CD14-positive monocyte (primary cell): Measurements from ENCODE around the gene NAT8. TPM values are rescaled to one million over a fixed set of nuclear protein-coding genes. Genes with fewer than 3 reads are reported as not detected.

Experiments used
- DNase-seq, 3 donors: peaks; one replicate each; pipeline ENCODE4 v3.0.0-alpha.2; 2011 to 2022
- H2AFZ ChIP-seq: 2 replicates; pipeline ENCODE4 v1.6.0; 2012; ENCODE audit warnings: mild to moderate bottlenecking, low read depth, low read length, inconsistent platforms; ENCODE audit not compliant: insufficient read depth, poor library complexity, severe bottlenecking
- H3K27ac ChIP-seq, 2 donors: 1 replicate in 1 of 2; 2 replicates in 1 of 2; pipeline ENCODE4 v1.5.1; 2012 to 2013; ENCODE audit warnings: low read length in 2 of 2, control low read depth in 1 of 2, inconsistent platforms in 1 of 2, low read depth in 1 of 2, mild to moderate bottlenecking in 1 of 2
- H3K27me3 ChIP-seq, 2 donors: one replicate each; pipeline versions ENCODE4 v1.6.0 to v1.6.1; 2011 to 2013; ENCODE audit warnings: low read length in 2 of 2; ENCODE audit not compliant: control insufficient read depth in 2 of 2, insufficient read depth in 2 of 2
- H3K36me3 ChIP-seq, 2 donors: replicated peaks in 1 of 2; 1 replicate in 1 of 2; 2 replicates in 1 of 2; pipeline versions ENCODE4 v1.5.1 to v1.6.1; 2012 to 2013; ENCODE audit warnings: low read length in 2 of 2, control low read depth in 1 of 2, inconsistent platforms in 1 of 2, mild to moderate bottlenecking in 1 of 2; ENCODE audit not compliant: insufficient read depth in 2 of 2, control insufficient read depth in 1 of 2
- H3K4me1 ChIP-seq, 2 donors: 1 replicate in 1 of 2; 2 replicates in 1 of 2; pipeline versions ENCODE4 v1.5.1 to v1.6.1; 2012 to 2013; ENCODE audit warnings: low read length in 2 of 2, control low read depth in 1 of 2, inconsistent platforms in 1 of 2, mild to moderate bottlenecking in 1 of 2, moderate library complexity in 1 of 2; ENCODE audit not compliant: insufficient read depth in 2 of 2, control insufficient read depth in 1 of 2
- H3K4me2 ChIP-seq: replicated peaks from 2 replicates; pipeline ENCODE3; 2012; ENCODE audit warnings: low read length, moderate library complexity, mild to moderate bottlenecking; ENCODE audit not compliant: poor library complexity, severe bottlenecking; ENCODE audit errors: extremely low read depth
- H3K4me3 ChIP-seq, 3 experiments: fragments of 200-600 bp in 1 of 3; sonication (generic) in 1 of 3; replicated peaks in 1 of 3; 1 replicate in 2 of 3; 2 replicates in 1 of 3; pipeline ENCODE4 v1.5.1; 2011 to 2013; ENCODE audit warnings: low read length in 3 of 3, mild to moderate bottlenecking in 3 of 3, control low read depth in 2 of 3, low read depth in 2 of 3, inconsistent platforms in 1 of 3, moderate library complexity in 1 of 3
- H3K79me2 ChIP-seq: 2 replicates; pipeline ENCODE4 v1.6.0; 2012; ENCODE audit warnings: mild to moderate bottlenecking, control low read depth, inconsistent platforms, low read length, moderate library complexity; ENCODE audit not compliant: insufficient read depth
- H3K9ac ChIP-seq: 2 replicates; pipeline ENCODE4 v1.6.0; 2017; ENCODE audit warnings: low read length, mild to moderate bottlenecking; ENCODE audit not compliant: insufficient read depth, poor library complexity, severe bottlenecking
- H3K9me3 ChIP-seq, 2 donors: replicated peaks in 1 of 2; 1 replicate in 1 of 2; 2 replicates in 1 of 2; pipeline versions ENCODE4 v1.5.1 to v1.6.1; 2012 to 2013; ENCODE audit warnings: low read length in 2 of 2, control low read depth in 1 of 2; ENCODE audit not compliant: control insufficient read depth in 1 of 2, insufficient read depth in 1 of 2
- H4K20me1 ChIP-seq: 2 replicates; pipeline ENCODE4 v1.6.0; 2012; ENCODE audit warnings: mild to moderate bottlenecking, low read length, control low read depth, moderate library complexity; ENCODE audit not compliant: insufficient read depth
- H3K27ac Mint-ChIP-seq, 7 donors: one replicate each; pipeline ENCODE4 v1.8.0; 2020; ENCODE audit warnings: mild to moderate bottlenecking in 7 of 7, mixed read lengths in 7 of 7, moderate library complexity in 6 of 7, inconsistent platforms in 2 of 7
- H3K27me3 Mint-ChIP-seq, 3 donors: one replicate each; pipeline ENCODE4 v1.8.0; 2021 to 2022; ENCODE audit warnings: low read depth in 3 of 3, mild to moderate bottlenecking in 3 of 3, mixed read lengths in 3 of 3, moderate library complexity in 3 of 3, inconsistent platforms in 1 of 3
- H3K36me3 Mint-ChIP-seq, 2 donors: one replicate each; pipeline ENCODE4 v1.8.0; 2020; ENCODE audit warnings: mixed read lengths in 2 of 2, inconsistent platforms in 1 of 2, mild to moderate bottlenecking in 1 of 2
- H3K4me1 Mint-ChIP-seq: one replicate; pipeline ENCODE4 v1.8.0; 2020; ENCODE audit warnings: mild to moderate bottlenecking, mixed read lengths
- H3K4me3 Mint-ChIP-seq, 2 donors: one replicate each; pipeline ENCODE4 v1.8.0; 2020; ENCODE audit warnings: mild to moderate bottlenecking in 2 of 2, mixed read lengths in 2 of 2, moderate library complexity in 1 of 2
- H3K9me3 Mint-ChIP-seq, 7 donors: one replicate each; pipeline ENCODE4 v1.8.0; 2020 to 2022; ENCODE audit warnings: mixed read lengths in 7 of 7, mild to moderate bottlenecking in 6 of 7, moderate library complexity in 6 of 7, inconsistent platforms in 2 of 7
- whole genome bisulfite sequencing: methylation state at CpG from one replicate; pipeline ENCODE4 v1.1.5; 2013; ENCODE audit warnings: missing lambda C conversion rate; ENCODE audit not compliant: insufficient coverage; 5-methylcytosine and 5-hydroxymethylcytosine counted together
- intact Hi-C, 2 donors: fragments of 100-400 bp; cut with micrococcal nuclease; formaldehyde crosslinking; loops; one replicate each; pipeline versions ENCODE4 v1.15.0 to v1.15.1; 2023
- polyA plus RNA-seq, 3 donors: library from polyadenylated mRNA; depleted of rRNA in 1 of 3; unstranded in 2 of 3; stranded (reverse) in 1 of 3; fragments of 300-500 nt in 2 of 3; fragments of >200 nt in 1 of 3; fragmentation: Illumina TruSeq in 2 of 3; gene quantifications; 1 replicate in 2 of 3; 2 replicates in 1 of 3; pipeline ENCODE4 v1.2.3, GENCODE V29; 2012 to 2021
- TF ChIP-seq, protein P1 (sequence below): fragments of 200-600 bp; IDR thresholded peaks from one replicate; pipeline ENCODE4 v1.8.0; 2022; ENCODE audit warnings: antibody characterized with exemption, mild to moderate bottlenecking

The NAT8 gene
- polyA plus RNA-seq, 3 donors, result not detected

DNA sequence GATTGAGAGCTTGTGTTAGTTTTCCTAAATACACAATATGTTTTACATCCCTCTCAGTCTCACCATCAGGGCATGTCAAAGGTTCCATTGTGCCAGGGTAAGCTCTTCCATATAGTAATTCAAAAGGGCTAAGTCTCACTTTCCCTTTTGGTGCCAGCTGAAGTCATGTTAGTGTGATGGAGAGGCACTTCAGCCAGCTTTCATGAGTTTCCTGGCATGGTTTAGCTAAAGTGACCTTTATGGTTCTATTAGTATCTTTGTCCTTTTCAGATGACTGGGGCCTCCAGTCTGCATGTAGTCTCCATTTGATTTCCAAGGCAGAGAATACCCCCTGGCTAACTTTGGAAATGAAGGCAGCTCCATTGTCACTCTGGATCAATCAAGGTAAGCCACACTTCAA lies 27.2 kb downstream of the NAT8 start:
- Mint-ChIP-seq H3K4me3 (no peak overlapping the region), H3K9me3 (peaks cover 0 to 1% (median 0%) of the 10 kb centered on the region in 7 donors), H3K27me3 (peaks cover 0 to 9% (median 2%) of the 10 kb centered on the region in 3 donors), H3K27ac (no peak overlapping the region), H3K36me3 (no peaks in the 10 kb centered on the region), H3K4me1 (no peaks in the 10 kb centered on the region)
- H3K79me2 ChIP-seq, result no peaks in the 10 kb centered on the region
- no peaks in the 10 kb centered on the region for H3K27me3 ChIP-seq
- H3K4me3 ChIP-seq, result no peak overlapping the region
- no peaks in the 10 kb centered on the region for H3K4me1 ChIP-seq
- H3K9me3 ChIP-seq, result no peaks in the 10 kb centered on the region
- H3K36me3 ChIP-seq, result no peaks in the 10 kb centered on the region
- no peak overlapping the region for H2AFZ ChIP-seq
- no peak overlapping the region for H3K9ac ChIP-seq
- no peak overlapping the region for H3K4me2 ChIP-seq
- no peaks in the 10 kb centered on the region for H4K20me1 ChIP-seq
- DNase-seq, result no peak
- intact Hi-C loops, result no loop called here
- TF ChIP-seq, protein P1, sequence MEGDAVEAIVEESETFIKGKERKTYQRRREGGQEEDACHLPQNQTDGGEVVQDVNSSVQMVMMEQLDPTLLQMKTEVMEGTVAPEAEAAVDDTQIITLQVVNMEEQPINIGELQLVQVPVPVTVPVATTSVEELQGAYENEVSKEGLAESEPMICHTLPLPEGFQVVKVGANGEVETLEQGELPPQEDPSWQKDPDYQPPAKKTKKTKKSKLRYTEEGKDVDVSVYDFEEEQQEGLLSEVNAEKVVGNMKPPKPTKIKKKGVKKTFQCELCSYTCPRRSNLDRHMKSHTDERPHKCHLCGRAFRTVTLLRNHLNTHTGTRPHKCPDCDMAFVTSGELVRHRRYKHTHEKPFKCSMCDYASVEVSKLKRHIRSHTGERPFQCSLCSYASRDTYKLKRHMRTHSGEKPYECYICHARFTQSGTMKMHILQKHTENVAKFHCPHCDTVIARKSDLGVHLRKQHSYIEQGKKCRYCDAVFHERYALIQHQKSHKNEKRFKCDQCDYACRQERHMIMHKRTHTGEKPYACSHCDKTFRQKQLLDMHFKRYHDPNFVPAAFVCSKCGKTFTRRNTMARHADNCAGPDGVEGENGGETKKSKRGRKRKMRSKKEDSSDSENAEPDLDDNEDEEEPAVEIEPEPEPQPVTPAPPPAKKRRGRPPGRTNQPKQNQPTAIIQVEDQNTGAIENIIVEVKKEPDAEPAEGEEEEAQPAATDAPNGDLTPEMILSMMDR, result no peak
- H3K27ac ChIP-seq, result no peak overlapping the region

DNA sequence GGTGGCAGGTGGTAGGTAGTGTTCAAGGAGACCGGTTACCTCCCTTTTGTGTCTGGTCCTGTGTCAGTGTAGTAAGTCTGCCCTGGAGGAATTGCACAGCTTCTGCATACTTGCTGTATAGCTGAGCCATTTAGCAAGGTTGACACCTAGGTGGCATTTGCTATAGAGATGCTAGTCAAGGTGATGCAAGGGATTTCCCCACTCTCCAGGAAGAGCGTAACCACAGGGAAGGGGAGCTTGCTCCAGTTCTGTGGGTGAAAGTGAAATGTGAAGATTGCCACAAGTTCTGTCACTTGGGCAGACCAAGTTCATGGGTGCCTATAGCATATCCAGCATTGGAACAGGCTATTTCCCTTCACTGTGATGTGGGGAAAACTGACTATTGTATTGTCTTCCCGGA lies 28.1 kb downstream of the NAT8 start:
- Mint-ChIP-seq H3K27ac (no peak overlapping the region), H3K4me1 (no peaks in the 10 kb centered on the region), H3K4me3 (no peak overlapping the region), H3K36me3 (no peaks in the 10 kb centered on the region), H3K27me3 (peaks cover 0 to 7% (median 2%) of the 10 kb centered on the region in 3 donors), H3K9me3 (peaks cover 0 to 1% (median 0%) of the 10 kb centered on the region in 7 donors)
- H3K9me3 ChIP-seq, result no peaks in the 10 kb centered on the region
- no peaks in the 10 kb centered on the region for H3K79me2 ChIP-seq
- H3K4me2 ChIP-seq, result no peak overlapping the region
- DNase-seq, result no peak
- no peaks in the 10 kb centered on the region for H3K36me3 ChIP-seq
- TF ChIP-seq, protein P1, result no peak
- no peaks in the 10 kb centered on the region for H3K27me3 ChIP-seq
- H3K4me3 ChIP-seq, result no peak overlapping the region
- H3K9ac ChIP-seq, result no peak overlapping the region
- H3K27ac ChIP-seq, result no peak overlapping the region
- WGBS, result 92% methylated on average over 2 of the region's 3 CpGs
- H4K20me1 ChIP-seq, result no peaks in the 10 kb centered on the region
- H2AFZ ChIP-seq, result no peak overlapping the region
- intact Hi-C loops, result no loop called here
- no peaks in the 10 kb centered on the region for H3K4me1 ChIP-seq
